Spleen (tissue), 7 donors: ENCODE results near the gene PTX4.

Experiments
- POLR2A ChIP-seq, 3 donors: fragments of 450-650 bp; IDR thresholded peaks; one replicate each; pipeline ENCODE4 v1.5.1; 2017; ENCODE audit warnings: antibody characterized with exemption in 3 of 3, mild to moderate bottlenecking in 1 of 3
- POLR2AphosphoS5 ChIP-seq, 3 donors: sonication (generic); formaldehyde crosslinking; IDR thresholded peaks; one replicate each; pipeline ENCODE4 v1.5.1; 2017; ENCODE audit warnings: antibody characterized with exemption in 3 of 3
- TF ChIP-seq, protein P1 (sequence below), 11 experiments: fragments of 200-600 bp in 7 of 11; fragments of 450-650 bp in 4 of 11; sonication (generic) in 4 of 11; IDR thresholded peaks in 8 of 11; conservative IDR thresholded peaks in 3 of 11; 1 replicate in 7 of 11; 2 replicates in 4 of 11; pipeline versions ENCODE4 v1.4.0 to v1.8.0; 2016 to 2021; ENCODE audit warnings: antibody characterized with exemption in 11 of 11, inconsistent platforms in 4 of 11, mild to moderate bottlenecking in 1 of 11
- donor health status: DM: no; HTN: no; CAD: no; lungs with moderate emphysema.
- donor health status: DM: no; HTN: no; CAD: no.
- donor health status: DM: no; HTN: no; CAD: no.

DNA sequence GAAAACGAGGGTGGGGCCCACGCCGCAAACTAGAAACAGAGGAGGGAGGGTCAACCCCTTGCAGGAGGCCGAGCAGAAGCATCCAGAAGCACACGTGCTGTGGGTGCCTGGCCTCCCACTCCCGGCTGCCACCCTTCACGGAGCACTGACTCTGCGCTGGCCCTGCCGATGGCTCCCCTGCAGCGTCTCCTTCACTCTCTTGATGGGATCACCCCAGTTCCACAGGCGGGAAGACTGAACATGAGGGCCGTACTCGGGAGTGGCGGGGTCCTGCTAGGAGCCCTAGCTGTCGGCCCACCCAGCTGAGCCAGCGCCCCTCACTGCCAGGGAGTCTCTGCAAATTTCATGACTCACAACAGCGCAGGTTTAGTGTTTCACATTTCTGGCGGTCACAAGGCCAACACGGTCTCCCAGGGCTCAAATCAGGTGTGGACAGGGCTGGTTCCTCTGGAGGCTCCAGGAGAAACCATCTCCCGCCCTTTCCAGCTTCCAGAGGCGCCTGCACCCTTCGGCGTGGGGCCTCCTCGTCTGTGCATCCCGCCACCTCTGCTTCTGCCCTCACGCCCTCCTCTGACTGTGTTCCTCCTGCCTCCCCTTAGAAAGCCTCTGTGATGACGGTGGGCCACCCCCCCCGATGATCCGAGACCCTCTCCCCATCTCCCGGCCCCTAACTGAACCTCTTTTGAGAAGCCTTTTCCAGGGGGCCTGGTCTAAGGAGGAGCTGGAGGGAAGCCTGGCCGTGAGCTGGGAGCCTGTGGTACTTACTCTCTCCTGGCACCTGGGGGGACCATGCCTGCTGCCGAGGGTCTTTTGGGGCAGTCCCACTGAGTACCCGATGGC lies 2.0 kb downstream of the PTX4 start:
- TF ChIP-seq, protein P1, sequence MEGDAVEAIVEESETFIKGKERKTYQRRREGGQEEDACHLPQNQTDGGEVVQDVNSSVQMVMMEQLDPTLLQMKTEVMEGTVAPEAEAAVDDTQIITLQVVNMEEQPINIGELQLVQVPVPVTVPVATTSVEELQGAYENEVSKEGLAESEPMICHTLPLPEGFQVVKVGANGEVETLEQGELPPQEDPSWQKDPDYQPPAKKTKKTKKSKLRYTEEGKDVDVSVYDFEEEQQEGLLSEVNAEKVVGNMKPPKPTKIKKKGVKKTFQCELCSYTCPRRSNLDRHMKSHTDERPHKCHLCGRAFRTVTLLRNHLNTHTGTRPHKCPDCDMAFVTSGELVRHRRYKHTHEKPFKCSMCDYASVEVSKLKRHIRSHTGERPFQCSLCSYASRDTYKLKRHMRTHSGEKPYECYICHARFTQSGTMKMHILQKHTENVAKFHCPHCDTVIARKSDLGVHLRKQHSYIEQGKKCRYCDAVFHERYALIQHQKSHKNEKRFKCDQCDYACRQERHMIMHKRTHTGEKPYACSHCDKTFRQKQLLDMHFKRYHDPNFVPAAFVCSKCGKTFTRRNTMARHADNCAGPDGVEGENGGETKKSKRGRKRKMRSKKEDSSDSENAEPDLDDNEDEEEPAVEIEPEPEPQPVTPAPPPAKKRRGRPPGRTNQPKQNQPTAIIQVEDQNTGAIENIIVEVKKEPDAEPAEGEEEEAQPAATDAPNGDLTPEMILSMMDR (IDR thresholded peaks at IDR 0.05 in 8 of 11, conservative IDR thresholded peaks at IDR 0.05 in 3 of 11): no peak
- no peak for TF ChIP-seq POLR2A (IDR thresholded peaks at IDR 0.05)
- TF ChIP-seq POLR2AphosphoS5 (IDR thresholded peaks at IDR 0.05): no peak
